Mononuclear cell (primary cell): ENCODE results near the gene P2RY1. TPM values are rescaled to one million over a fixed set of nuclear protein-coding genes. Genes with fewer than 3 reads are reported as not detected.
"Not testable (repeated sequence)": the region's sequence is repeated elsewhere in the genome, so short reads cannot be mapped to it uniquely, and the experiment has no call there.

ENCODE experiments used
- H3K27me3 ChIP-seq: 2 replicates; pipeline ENCODE4 v1.6.0; 2011; ENCODE audit warnings: low read length, control low read depth; ENCODE audit not compliant: insufficient read depth
- H3K4me1 ChIP-seq: 2 replicates; pipeline ENCODE4 v1.5.1; 2011; ENCODE audit warnings: mild to moderate bottlenecking, low read length, control low read depth; ENCODE audit not compliant: insufficient read depth
- H3K4me3 ChIP-seq: 2 replicates; pipeline ENCODE4 v1.5.1; 2011; ENCODE audit warnings: mild to moderate bottlenecking, low read length, moderate library complexity
- H3K9me3 ChIP-seq: 2 replicates; pipeline ENCODE4 v1.5.1; 2011; ENCODE audit warnings: low read depth, mild to moderate bottlenecking, control low read depth, low read length
- total RNA-seq: library from RNA; depleted of rRNA; stranded (reverse); fragments of >200 nt; gene quantifications from one replicate; pipeline ENCODE4 v1.2.3, GENCODE V29; 2012

P2RY1 gene
- total RNA-seq, 1 donor, result 3.1 TPM

DNA sequence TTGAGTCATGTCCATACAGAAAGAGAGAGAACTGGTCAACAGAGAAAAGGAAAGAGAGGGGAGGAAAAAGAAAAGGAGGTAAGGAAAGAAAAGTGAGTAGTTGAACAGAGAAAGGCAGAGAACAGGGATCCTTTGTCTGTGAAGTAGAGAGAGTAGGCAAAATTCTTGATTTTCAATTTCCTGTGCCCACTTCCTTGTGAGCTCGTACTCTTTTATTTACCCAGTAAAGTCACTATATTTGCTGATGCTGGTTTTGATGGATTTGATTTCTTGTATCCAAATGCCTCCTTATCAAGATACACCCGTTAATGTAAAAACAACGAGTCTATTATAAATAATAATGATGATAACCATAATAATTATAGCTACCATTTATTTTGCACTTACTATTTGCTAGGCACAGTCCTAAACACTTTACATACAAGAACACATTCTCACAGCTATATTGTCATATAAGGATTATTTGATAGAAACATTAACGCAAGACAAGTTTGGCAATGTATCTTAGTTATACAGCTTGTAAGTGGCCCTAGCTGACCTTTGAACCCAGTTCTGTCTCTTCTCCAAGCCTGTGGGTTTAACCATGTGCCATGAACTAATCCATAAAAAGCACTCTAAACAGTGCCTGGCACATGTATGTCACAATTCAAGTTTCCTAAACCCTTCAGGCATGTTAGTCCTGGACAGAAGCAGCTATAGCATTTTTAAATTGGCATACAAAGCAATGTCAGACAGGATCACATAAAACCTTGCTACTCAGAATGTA is 6.7 kb upstream of the P2RY1 start:
- Histone ChIP-seq H3K4me1 (no peaks in the 10 kb centered on the region), H3K27me3 (no peaks in the 10 kb centered on the region), H3K4me3 (no peak overlapping the region), H3K9me3 (no peaks in the 10 kb centered on the region)

DNA sequence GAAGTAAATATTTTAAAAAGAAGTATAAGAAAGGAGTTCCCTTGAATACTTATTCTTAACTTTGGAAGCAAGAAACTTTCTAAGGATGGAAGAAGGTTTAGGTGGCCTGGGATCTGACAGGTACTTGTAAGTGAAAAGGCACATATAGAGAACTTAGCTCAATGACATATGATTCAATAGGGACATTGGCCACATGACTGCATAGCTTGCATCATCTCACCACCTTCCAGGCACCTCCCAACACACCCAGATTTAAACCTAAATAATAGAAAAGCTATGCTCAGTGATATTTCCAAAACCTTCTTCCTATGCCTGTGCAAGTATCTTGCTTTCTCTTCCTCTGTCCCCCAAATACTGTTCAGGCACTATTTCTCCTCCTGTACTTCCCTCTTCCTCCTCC is 4.7 kb upstream of the P2RY1 start:
- H3K4me3 ChIP-seq, result no peak overlapping the region
- H3K9me3 ChIP-seq, result no peaks in the 10 kb centered on the region
- H3K27me3 ChIP-seq, result no peaks in the 10 kb centered on the region
- peaks cover 5% of the 10 kb centered on the region for H3K4me1 ChIP-seq

DNA sequence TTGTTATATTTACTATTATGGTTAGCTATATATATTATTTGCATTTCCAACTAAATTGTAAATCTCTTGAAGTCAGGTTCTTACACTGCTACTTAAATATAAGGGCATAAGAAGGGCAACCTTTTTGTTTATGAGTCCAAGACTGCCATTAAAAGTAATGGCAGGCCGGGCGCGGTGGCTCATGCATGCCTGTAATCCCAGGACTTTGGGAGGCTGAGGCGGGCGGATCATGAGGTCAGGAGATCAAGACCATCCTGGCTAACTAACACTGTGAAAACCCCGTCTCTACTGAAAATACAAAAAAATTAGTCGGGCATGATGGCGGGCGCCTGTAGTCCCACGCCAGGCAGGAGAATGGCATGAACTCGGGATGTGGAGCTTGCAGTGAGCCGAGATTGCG is 2.9 kb upstream of the P2RY1 start:
- H3K4me3 ChIP-seq, result no peak overlapping the region
- peaks cover 19% of the 10 kb centered on the region for H3K4me1 ChIP-seq
- H3K27me3 ChIP-seq, result peaks cover 3% of the 10 kb centered on the region
- H3K9me3 ChIP-seq, result no peaks in the 10 kb centered on the region

DNA sequence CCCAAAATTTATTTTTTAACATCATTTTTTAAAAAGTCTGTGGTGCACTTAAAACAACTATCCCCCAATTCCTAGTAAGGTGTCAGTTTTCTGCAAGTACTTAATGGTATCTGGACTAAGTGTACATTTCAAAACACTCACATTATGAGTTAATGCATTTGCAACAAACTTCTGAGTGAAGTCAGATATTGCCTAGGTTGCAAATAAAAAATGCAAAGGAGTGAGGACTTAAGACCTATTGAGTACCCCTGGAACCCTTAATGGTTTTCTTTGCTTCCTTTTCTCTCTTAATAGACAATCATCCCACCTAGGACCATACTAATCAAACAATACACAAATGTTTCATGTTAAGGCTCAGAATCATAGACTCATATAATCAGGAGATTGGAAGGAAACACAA is 1.8 kb upstream of the P2RY1 start:
- no peaks in the 10 kb centered on the region for H3K9me3 ChIP-seq
- H3K27me3 ChIP-seq, result peaks cover 3% of the 10 kb centered on the region
- no peak overlapping the region for H3K4me3 ChIP-seq
- H3K4me1 ChIP-seq, result peaks cover 19% of the 10 kb centered on the region

DNA sequence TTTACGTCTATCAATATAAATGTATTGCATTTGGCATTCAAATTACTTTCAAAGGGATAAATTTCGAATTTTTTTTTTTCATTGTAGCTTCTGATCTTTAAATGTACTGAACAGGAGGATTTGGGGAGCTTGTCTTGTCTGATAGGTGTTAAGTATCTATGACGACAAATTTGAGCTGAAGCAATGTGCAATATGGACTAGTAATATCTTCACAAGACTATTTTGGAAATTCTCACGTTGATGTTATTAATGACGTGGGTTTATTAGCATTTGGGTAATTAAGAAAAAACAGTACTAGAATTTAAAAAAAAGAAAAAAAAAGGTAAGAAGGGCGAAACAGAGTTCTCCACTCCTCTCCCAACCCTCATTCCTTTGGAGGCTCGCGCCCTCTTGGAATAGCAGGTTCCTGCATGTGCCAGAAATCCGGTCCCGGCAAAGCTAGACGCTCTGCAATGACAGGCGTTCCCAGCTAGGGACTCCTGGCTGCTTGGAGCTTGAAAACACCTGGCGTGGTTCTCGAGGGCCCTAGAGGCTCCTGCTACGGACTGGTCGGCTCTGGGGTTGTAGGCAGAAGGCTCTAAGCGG is 648 bp upstream of the P2RY1 start:
- H3K9me3 ChIP-seq, result no peaks in the 10 kb centered on the region
- peak overlapping the region; percentile 51 for H3K4me3 ChIP-seq
- H3K4me1 ChIP-seq, result peaks cover 19% of the 10 kb centered on the region
- peaks cover 3% of the 10 kb centered on the region for H3K27me3 ChIP-seq

DNA sequence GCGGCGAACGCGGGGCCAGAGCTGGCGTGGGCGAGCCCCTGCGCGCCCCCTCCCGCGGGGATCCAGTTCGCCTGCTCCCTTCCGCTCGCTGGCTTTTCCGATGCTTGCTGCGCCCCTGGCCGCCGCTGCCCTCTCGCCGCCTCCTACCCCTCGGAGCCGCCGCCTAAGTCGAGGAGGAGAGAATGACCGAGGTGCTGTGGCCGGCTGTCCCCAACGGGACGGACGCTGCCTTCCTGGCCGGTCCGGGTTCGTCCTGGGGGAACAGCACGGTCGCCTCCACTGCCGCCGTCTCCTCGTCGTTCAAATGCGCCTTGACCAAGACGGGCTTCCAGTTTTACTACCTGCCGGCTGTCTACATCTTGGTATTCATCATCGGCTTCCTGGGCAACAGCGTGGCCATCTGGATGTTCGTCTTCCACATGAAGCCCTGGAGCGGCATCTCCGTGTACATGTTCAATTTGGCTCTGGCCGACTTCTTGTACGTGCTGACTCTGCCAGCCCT is 721 bp downstream of the P2RY1 start:
- Histone ChIP-seq H3K4me3 (peak overlapping the region; percentile 51), H3K9me3 (no peaks in the 10 kb centered on the region), H3K27me3 (peaks cover 3% of the 10 kb centered on the region), H3K4me1 (peaks cover 19% of the 10 kb centered on the region)

DNA sequence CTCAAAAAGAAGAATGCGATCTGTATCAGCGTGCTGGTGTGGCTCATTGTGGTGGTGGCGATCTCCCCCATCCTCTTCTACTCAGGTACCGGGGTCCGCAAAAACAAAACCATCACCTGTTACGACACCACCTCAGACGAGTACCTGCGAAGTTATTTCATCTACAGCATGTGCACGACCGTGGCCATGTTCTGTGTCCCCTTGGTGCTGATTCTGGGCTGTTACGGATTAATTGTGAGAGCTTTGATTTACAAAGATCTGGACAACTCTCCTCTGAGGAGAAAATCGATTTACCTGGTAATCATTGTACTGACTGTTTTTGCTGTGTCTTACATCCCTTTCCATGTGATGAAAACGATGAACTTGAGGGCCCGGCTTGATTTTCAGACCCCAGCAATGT is 1.3 kb downstream of the P2RY1 start:
- Histone ChIP-seq H3K4me3 (no peak overlapping the region), H3K9me3 (no peaks in the 10 kb centered on the region), H3K27me3 (peaks cover 3% of the 10 kb centered on the region), H3K4me1 (peaks cover 19% of the 10 kb centered on the region)

DNA sequence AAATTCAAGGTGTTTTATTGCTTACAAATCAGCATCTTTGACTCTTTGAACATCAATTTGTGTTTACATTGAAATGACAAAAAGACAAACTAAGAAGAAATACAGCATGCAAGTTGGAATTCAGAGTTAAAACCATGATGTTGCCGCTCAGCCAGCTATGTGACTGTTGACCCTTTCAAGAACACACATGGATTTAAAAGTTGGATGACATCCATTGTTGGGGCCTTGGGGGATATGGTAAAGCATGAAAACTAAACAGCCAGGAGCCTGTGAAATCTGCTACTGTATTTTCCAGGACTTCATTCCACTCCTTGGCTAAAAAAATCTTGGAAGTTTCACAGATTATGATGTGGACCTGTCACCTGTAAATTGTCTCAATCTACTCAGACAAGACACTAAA is 4.6 kb downstream of the P2RY1 start:
- no peaks in the 10 kb centered on the region for H3K9me3 ChIP-seq
- peaks cover 3% of the 10 kb centered on the region for H3K27me3 ChIP-seq

DNA sequence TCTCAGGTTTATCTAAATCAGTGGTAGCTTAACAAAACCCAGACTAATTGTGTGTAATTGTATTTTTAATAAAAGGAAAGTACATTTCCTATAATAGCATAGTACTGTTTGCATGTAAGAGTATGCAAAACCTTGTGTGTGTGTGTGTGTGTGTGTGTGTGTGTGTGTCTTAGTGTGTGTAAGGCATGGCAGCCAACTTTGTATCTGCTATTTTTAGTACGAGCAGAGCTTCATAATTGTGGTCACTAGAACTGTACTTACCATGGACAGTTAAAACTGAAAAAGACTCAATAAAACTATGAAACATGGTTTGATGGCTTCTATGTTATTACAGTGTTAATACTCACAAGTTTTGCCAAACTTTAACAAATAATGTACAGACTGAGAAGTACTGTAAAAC is 6.2 kb downstream of the P2RY1 start:
- Histone ChIP-seq H3K4me1 (peaks cover 6% of the 10 kb centered on the region), H3K4me3 (no peak overlapping the region), H3K27me3 (no peaks in the 10 kb centered on the region), H3K9me3 (no peaks in the 10 kb centered on the region)

More for the DNA sequence above, 4.6 kb downstream of the P2RY1 start:
- Histone ChIP-seq H3K4me3 (no peak overlapping the region), H3K4me1 (peaks cover 16% of the 10 kb centered on the region)

DNA sequence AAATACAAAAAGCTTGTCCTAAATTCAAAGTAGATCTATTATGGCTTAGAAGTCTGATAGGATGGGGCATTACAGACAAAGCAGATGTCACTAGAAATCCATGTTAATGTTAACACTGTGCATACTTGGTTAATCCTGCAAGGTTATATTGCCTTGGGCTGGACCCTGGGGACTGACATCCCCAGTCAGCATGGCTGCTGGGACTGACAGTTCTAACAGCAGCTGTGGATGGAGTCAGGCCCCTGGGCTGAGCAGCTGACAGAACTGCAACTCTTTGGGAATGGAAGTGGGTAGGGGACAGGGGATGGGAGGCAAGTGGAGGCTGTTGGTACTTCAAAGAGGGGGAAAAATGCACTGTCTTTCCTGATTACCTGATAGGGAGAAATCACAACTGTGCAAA is 7.5 kb downstream of the P2RY1 start:
- no peaks in the 10 kb centered on the region for H3K27me3 ChIP-seq
- no peaks in the 10 kb centered on the region for H3K9me3 ChIP-seq
- H3K4me1 ChIP-seq, result no peaks in the 10 kb centered on the region
- no peak overlapping the region for H3K4me3 ChIP-seq

DNA sequence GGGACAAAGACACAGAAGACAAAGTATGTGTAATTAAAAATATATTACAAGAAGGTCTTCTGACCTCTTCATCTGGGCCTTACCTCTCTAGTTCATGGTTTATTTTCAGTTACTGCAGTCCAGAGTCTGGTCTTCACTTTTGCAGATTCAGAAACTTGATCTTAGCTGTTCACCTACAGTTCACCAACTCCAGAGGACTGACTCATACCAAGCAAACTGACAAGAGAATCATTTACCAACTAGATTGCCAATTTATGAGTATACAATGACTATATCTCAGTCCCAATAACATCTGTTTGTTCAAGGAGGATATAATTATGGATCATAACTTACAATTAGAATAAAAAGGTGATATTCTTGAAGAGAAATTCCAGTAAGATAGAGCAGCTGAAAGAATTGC is 9.0 kb downstream of the P2RY1 start:
- Histone ChIP-seq H3K4me3 (no peak overlapping the region), H3K9me3 (no peaks in the 10 kb centered on the region), H3K4me1 (no peaks in the 10 kb centered on the region), H3K27me3 (no peaks in the 10 kb centered on the region)

DNA sequence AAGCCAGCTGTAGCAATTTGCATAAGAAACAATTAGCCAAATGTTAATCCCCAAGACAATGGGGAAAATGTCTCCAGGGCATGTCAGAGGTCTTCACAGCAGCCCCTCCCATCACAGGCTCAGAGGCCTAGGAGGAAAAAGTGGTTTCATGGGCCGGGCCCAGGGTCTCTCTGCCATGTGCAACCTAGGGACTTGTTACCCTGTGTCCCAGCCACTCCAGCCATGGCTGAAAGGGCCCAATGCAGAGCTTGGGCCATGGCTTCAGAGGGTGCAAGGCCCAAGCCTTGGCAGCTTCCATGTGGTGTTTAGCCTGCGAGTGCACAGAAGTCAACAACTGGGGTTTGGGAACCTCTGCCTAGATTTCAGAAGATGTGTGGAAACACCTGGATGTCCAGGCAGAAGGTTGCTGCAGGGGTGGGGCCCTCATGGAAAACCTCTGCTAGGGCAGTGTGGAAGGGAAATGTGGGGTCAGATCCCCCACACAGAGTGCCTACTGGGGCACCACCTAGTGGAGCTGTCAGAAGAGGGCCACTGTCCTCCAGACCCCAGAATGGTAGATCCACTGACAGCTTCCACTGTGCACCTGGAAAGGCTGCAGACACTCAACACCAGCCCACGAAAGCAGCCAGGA is 11.8 kb downstream of the P2RY1 start:
- not testable (repeated sequence) for H3K27me3 ChIP-seq, H3K4me3 ChIP-seq, H3K9me3 ChIP-seq, H3K4me1 ChIP-seq

DNA sequence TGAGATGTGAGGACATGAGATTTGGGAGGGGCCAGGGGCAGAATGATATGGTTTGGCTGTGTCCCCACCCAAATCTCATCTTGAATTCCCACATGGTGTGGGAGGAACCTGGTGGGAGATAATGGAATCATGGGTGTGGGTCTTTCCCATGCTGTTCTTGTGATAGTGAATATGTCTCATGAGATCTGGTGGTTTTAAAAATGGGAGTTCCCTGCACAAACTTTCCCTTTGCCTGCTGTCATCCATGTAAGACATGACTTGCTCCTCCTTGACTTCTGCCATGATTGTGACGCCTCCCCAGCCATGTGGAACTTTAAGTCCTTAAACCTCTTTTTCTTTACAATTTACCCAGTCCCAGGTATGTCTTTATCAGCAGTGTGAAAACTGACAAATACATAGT is 12.7 kb downstream of the P2RY1 start:
- H3K4me3 ChIP-seq, H3K27me3 ChIP-seq, H3K4me1 ChIP-seq, H3K9me3 ChIP-seq: not testable (repeated sequence)

DNA sequence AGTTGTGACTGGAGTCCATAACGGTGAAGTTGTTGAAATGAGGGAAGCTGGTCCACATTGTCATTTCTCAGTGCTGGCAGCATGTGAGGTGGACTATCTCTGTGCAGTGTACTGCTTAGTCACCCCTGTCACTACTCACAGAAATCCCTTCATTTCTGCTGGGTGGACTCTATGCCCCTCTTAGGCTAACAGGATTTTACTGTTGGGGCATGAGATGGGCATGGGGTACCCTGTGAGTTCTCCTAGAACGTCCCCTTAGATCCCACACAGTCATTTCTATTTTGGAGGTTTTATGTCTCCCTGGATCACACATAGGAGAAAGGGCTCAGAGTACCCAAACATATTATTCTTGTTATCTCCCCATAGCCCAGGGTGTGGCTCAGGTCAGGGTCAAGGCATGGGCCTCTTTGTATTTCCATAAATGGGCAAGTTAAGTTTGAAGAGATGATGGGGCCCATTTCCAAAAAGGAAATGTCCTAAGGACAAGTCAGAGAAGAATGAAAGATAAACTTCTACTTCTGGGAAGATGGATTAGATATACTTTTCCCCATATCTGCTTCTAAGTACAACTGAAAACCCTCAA is 15.2 kb downstream of the P2RY1 start:
- no peaks in the 10 kb centered on the region for H3K4me1 ChIP-seq
- no peak overlapping the region for H3K4me3 ChIP-seq
- H3K9me3 ChIP-seq, result no peaks in the 10 kb centered on the region
- no peaks in the 10 kb centered on the region for H3K27me3 ChIP-seq

DNA sequence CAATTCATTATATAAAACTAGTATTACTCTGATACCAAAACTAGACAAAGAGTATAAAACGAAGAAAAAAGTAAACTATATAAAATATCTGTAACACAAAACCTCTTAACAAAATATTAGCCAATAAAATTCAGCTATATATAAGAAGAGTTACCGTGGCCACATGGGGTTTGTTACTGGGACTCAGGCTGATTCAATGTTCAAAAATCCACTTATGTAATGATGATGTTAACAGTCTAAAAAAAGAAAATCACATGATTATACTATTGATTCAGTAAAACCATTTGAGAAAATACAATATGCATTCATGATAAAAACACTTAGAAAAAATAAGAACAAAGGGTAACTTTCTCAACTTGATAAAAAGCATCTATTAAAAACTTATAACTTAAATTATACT is 18.3 kb downstream of the P2RY1 start:
- no peaks in the 10 kb centered on the region for H3K9me3 ChIP-seq
- peaks cover 5% of the 10 kb centered on the region for H3K4me1 ChIP-seq
- no peaks in the 10 kb centered on the region for H3K27me3 ChIP-seq
- no peak overlapping the region for H3K4me3 ChIP-seq
